ENCODE data around the gene DMXL1.

- TF ChIP-seq SP1 (IDR thresholded peaks at IDR 0.05) (no peak), RXRA (IDR thresholded peaks at IDR 0.05) (no peak), ATF3 (IDR thresholded peaks at IDR 0.05) (no peak)
- TF ChIP-seq, protein P1, sequence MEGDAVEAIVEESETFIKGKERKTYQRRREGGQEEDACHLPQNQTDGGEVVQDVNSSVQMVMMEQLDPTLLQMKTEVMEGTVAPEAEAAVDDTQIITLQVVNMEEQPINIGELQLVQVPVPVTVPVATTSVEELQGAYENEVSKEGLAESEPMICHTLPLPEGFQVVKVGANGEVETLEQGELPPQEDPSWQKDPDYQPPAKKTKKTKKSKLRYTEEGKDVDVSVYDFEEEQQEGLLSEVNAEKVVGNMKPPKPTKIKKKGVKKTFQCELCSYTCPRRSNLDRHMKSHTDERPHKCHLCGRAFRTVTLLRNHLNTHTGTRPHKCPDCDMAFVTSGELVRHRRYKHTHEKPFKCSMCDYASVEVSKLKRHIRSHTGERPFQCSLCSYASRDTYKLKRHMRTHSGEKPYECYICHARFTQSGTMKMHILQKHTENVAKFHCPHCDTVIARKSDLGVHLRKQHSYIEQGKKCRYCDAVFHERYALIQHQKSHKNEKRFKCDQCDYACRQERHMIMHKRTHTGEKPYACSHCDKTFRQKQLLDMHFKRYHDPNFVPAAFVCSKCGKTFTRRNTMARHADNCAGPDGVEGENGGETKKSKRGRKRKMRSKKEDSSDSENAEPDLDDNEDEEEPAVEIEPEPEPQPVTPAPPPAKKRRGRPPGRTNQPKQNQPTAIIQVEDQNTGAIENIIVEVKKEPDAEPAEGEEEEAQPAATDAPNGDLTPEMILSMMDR (IDR thresholded peaks at IDR 0.05; ENCODE audit: low read depth, low read length, missing input control): no peak
- TF ChIP-seq, protein P2, sequence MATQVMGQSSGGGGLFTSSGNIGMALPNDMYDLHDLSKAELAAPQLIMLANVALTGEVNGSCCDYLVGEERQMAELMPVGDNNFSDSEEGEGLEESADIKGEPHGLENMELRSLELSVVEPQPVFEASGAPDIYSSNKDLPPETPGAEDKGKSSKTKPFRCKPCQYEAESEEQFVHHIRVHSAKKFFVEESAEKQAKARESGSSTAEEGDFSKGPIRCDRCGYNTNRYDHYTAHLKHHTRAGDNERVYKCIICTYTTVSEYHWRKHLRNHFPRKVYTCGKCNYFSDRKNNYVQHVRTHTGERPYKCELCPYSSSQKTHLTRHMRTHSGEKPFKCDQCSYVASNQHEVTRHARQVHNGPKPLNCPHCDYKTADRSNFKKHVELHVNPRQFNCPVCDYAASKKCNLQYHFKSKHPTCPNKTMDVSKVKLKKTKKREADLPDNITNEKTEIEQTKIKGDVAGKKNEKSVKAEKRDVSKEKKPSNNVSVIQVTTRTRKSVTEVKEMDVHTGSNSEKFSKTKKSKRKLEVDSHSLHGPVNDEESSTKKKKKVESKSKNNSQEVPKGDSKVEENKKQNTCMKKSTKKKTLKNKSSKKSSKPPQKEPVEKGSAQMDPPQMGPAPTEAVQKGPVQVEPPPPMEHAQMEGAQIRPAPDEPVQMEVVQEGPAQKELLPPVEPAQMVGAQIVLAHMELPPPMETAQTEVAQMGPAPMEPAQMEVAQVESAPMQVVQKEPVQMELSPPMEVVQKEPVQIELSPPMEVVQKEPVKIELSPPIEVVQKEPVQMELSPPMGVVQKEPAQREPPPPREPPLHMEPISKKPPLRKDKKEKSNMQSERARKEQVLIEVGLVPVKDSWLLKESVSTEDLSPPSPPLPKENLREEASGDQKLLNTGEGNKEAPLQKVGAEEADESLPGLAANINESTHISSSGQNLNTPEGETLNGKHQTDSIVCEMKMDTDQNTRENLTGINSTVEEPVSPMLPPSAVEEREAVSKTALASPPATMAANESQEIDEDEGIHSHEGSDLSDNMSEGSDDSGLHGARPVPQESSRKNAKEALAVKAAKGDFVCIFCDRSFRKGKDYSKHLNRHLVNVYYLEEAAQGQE (IDR thresholded peaks at IDR 0.05): no peak
These were observed 180.3 kb downstream of the DMXL1 start for GRCh38 chr5:119250946-119251901.

All from liver (tissue), 3 donors.